Keratinocyte (primary cell): ENCODE data around the gene CLRN3. TPM values are rescaled to one million over a fixed set of nuclear protein-coding genes. Genes with fewer than 3 reads are reported as not detected.

Experiments used
- DNase-seq: peaks from one replicate; pipeline ENCODE4 v3.0.0-alpha.2; 2011; ENCODE audit warnings: low read depth, missing footprints, low spot score
- FAIRE-seq: peaks from 2 replicates; lab custom pipeline; 2011; peaks lifted over from hg19 to GRCh38; lab: Jason Lieb, UNC
- H2AFZ ChIP-seq: 2 replicates; pipeline ENCODE4 v1.6.0; 2012; ENCODE audit warnings: low read length, control low read depth, inconsistent platforms; ENCODE audit not compliant: control insufficient read depth
- H3K27ac ChIP-seq: 2 replicates; pipeline ENCODE4 v1.5.1; 2011; ENCODE audit warnings: low read length; ENCODE audit not compliant: control insufficient read depth, insufficient read depth
- H3K27me3 ChIP-seq: 3 replicates; pipeline ENCODE4 v1.6.0; 2011; ENCODE audit warnings: low read length; ENCODE audit not compliant: control insufficient read depth, insufficient read depth; ENCODE audit errors: extremely low read depth
- H3K36me3 ChIP-seq, 2 experiments: 2 replicates in 1 of 2; 3 replicates in 1 of 2; pipeline ENCODE4 v1.5.1; 2011; ENCODE audit warnings: low read length in 2 of 2, mild to moderate bottlenecking in 1 of 2; ENCODE audit not compliant: control insufficient read depth in 2 of 2, insufficient read depth in 2 of 2; ENCODE audit errors: extremely low read depth in 1 of 2
- H3K4me1 ChIP-seq: 3 replicates; pipeline ENCODE4 v1.5.1; 2011; ENCODE audit warnings: low read length; ENCODE audit not compliant: control insufficient read depth, insufficient read depth; ENCODE audit errors: extremely low read depth
- H3K4me2 ChIP-seq: 3 replicates; pipeline ENCODE4 v1.6.0; 2011; ENCODE audit warnings: low read depth, low read length; ENCODE audit not compliant: control insufficient read depth, insufficient read depth; ENCODE audit errors: extremely low read depth
- H3K4me3 ChIP-seq, 3 experiments: fragments of 200-600 bp in 1 of 3; sonication (generic) in 1 of 3; 2 replicates in 2 of 3; 3 replicates in 1 of 3; pipeline ENCODE4 v1.5.1; 2011 to 2016; ENCODE audit warnings: low read length in 3 of 3, mild to moderate bottlenecking in 3 of 3, control low read depth in 2 of 3, inconsistent platforms in 1 of 3, low read depth in 1 of 3, mixed read lengths in 1 of 3, mixed run types in 1 of 3, moderate library complexity in 1 of 3; ENCODE audit not compliant: control insufficient read depth in 2 of 3, insufficient read depth in 2 of 3; ENCODE audit errors: extremely low read depth in 1 of 3
- H3K79me2 ChIP-seq: 2 replicates; pipeline ENCODE4 v1.6.0; 2012; ENCODE audit warnings: low read length; ENCODE audit not compliant: control insufficient read depth, insufficient read depth
- H3K9ac ChIP-seq: 3 replicates; pipeline ENCODE4 v1.6.0; 2011; ENCODE audit warnings: low read length; ENCODE audit not compliant: control insufficient read depth, insufficient read depth; ENCODE audit errors: extremely low read depth
- H3K9me1 ChIP-seq: 3 replicates; pipeline ENCODE4 v1.6.0; 2011; ENCODE audit warnings: low read length; ENCODE audit not compliant: control insufficient read depth, insufficient read depth; ENCODE audit errors: extremely low read depth
- H3K9me3 ChIP-seq: 2 replicates; pipeline ENCODE4 v1.5.1; 2012; ENCODE audit warnings: low read depth, low read length; ENCODE audit not compliant: control insufficient read depth
- H4K20me1 ChIP-seq: 3 replicates; pipeline ENCODE4 v1.6.0; 2011; ENCODE audit warnings: low read length; ENCODE audit not compliant: control insufficient read depth, insufficient read depth; ENCODE audit errors: extremely low read depth
- CTCF ChIP-seq, 3 experiments: IDR thresholded peaks in 1 of 3; conservative IDR thresholded peaks in 1 of 3; optimal IDR thresholded peaks in 1 of 3; 2 replicates in 2 of 3; 3 replicates in 1 of 3; pipeline versions ENCODE3 to v1.5.1; 2011; ENCODE audit warnings: low read length in 3 of 3, mild to moderate bottlenecking in 3 of 3, moderate library complexity in 2 of 3, control low read depth in 1 of 3, inconsistent platforms in 1 of 3; ENCODE audit not compliant: insufficient read depth in 2 of 3; ENCODE audit errors: extremely low read depth in 1 of 3
- EZH2 ChIP-seq: IDR thresholded peaks from one replicate; pipeline ENCODE4 v1.6.1; 2012; ENCODE audit warnings: inconsistent platforms, mild to moderate bottlenecking, low read length, moderate library complexity
- dilution Hi-C: fragments of 300-500 bp; cut with MboI; formaldehyde crosslinking; loops from one replicate; pipeline ENCODE4 v1.7.0; 2020; ENCODE audit warnings: low sequenced_read_pairs; ENCODE audit not compliant: extremely low pct_ligation_motif_present
- polyA plus RNA-seq, 5 experiments: library from polyadenylated mRNA; depleted of rRNA in 3 of 5; stranded (reverse) in 3 of 5; stranded (forward) in 1 of 5; unstranded in 1 of 5; fragments of >200 nt; gene quantifications; 1 replicate in 1 of 5; 2 replicates in 3 of 5; 3 replicates in 1 of 5; pipeline versions ENCODE4 v1.2.1 to v1.2.3, GENCODE V29; 2011 to 2012; ENCODE audit warnings: missing spikeins in 2 of 5, low read depth in 1 of 5, low replicate concordance in 1 of 5

CLRN3 gene
- polyA plus RNA-seq, 1 donor (not counting 4 experiments of a cell fraction or from before 2014, with no cell fraction given) = not detected

GRCh38 chr10:127903789-127904188 is 11.0 kb upstream of the CLRN3 start:
- Histone ChIP-seq H3K9me1 (no peaks in the 10 kb centered on the region), H3K4me2 (no peak overlapping the region), H3K27me3 (peaks cover 34% of the 10 kb centered on the region), H3K9me3 (no peaks in the 10 kb centered on the region), H3K36me3 (no peaks in the 10 kb centered on the region), H3K4me1 (no peaks in the 10 kb centered on the region), H3K4me3 (no peak overlapping the region), H4K20me1 (no peaks in the 10 kb centered on the region), H3K27ac (no peak overlapping the region), H3K9ac (no peak overlapping the region), H3K79me2 (no peaks in the 10 kb centered on the region), H2AFZ (no peak overlapping the region)
- no peak for FAIRE-seq
- DNase-seq = no peak
- dilution Hi-C loops = no loop called here
- TF ChIP-seq CTCF (optimal IDR thresholded peaks at IDR 0.05 in 1 of 3, IDR thresholded peaks at IDR 0.05 in 1 of 3, conservative IDR thresholded peaks at IDR 0.05 in 1 of 3; ENCODE audit: extremely low read depth in 1 of 3, insufficient read depth in 2 of 3, low read length in 3 of 3) = no peak

GRCh38 chr10:127899766-127900387 is 7.1 kb upstream of the CLRN3 start:
- H3K4me3 ChIP-seq = no peak overlapping the region
- no peaks in the 10 kb centered on the region for H3K79me2 ChIP-seq
- DNase-seq = no peak
- H2AFZ ChIP-seq = no peak overlapping the region
- H3K4me1 ChIP-seq = no peaks in the 10 kb centered on the region
- H3K9me1 ChIP-seq = no peaks in the 10 kb centered on the region
- H3K9me3 ChIP-seq = no peaks in the 10 kb centered on the region
- dilution Hi-C loops = no loop called here
- TF ChIP-seq CTCF (optimal IDR thresholded peaks at IDR 0.05 in 1 of 3, IDR thresholded peaks at IDR 0.05 in 1 of 3, conservative IDR thresholded peaks at IDR 0.05 in 1 of 3; ENCODE audit: extremely low read depth in 1 of 3, insufficient read depth in 2 of 3, low read length in 3 of 3) (no peak), EZH2 (no peak)
- no peaks in the 10 kb centered on the region for H3K36me3 ChIP-seq
- H3K9ac ChIP-seq = no peak overlapping the region
- H3K4me2 ChIP-seq = no peak overlapping the region
- FAIRE-seq = no peak
- H3K27me3 ChIP-seq = peaks cover 5% of the 10 kb centered on the region
- no peaks in the 10 kb centered on the region for H4K20me1 ChIP-seq
- no peak overlapping the region for H3K27ac ChIP-seq
